HUES48 (cell line): ENCODE measurements around the gene MLF2.

Experiments used
- H3K27ac ChIP-seq: one replicate; pipeline ENCODE4 v1.7.0; 2013; ENCODE audit warnings: low read depth, low read length, inconsistent platforms
- H3K27me3 ChIP-seq: 2 replicates; pipeline ENCODE4 v1.6.1; 2013; ENCODE audit warnings: mild to moderate bottlenecking, low read length; ENCODE audit not compliant: control insufficient read depth, insufficient read depth
- H3K36me3 ChIP-seq: 2 replicates; pipeline ENCODE4 v1.6.1; 2013; ENCODE audit warnings: low read length; ENCODE audit not compliant: control insufficient read depth, insufficient read depth
- H3K4me1 ChIP-seq: 2 replicates; pipeline ENCODE4 v1.6.1; 2013; ENCODE audit warnings: mild to moderate bottlenecking, low read length; ENCODE audit not compliant: control insufficient read depth, insufficient read depth
- H3K4me3 ChIP-seq: 2 replicates; pipeline ENCODE4 v1.5.1; 2013; ENCODE audit warnings: mild to moderate bottlenecking, low read depth, low read length
- H3K9ac ChIP-seq: 2 replicates; pipeline ENCODE4 v1.6.1; 2013; ENCODE audit warnings: mild to moderate bottlenecking, low read depth, low read length, moderate library complexity
- H3K9me3 ChIP-seq: 2 replicates; pipeline ENCODE4 v1.6.1; 2013; ENCODE audit warnings: low read length; ENCODE audit not compliant: control insufficient read depth, insufficient read depth

The MLF2 gene

DNA sequence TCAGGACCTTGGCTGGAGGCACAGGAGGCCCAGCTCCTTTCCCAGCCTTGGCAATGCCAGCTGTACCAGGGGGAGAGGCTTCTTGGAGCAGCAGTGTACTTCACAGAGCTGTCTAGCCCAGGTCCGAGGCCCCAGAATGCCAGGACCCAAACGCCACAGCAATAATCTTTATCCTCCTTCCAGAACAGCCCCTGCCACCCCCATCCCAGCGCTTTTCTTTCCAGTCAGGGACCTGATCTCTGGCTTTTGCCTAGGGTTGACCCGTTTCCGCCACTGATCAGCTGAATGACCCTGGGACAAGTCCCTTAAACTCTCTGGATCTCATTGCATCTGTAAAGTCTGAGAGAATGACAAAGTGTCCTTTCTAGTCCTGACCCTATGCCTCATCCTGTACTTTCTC lies 24.4 kb upstream of the MLF2 start:
- Histone ChIP-seq H3K4me3 (no peak overlapping the region), H3K4me1 (peaks cover 17% of the 10 kb centered on the region), H3K27me3 (peaks cover 61% of the 10 kb centered on the region), H3K27ac (no peak overlapping the region), H3K36me3 (peaks cover 3% of the 10 kb centered on the region; the same call in 1 of the 2 replicates), H3K9ac (no peak overlapping the region), H3K9me3 (no peaks in the 10 kb centered on the region)

DNA sequence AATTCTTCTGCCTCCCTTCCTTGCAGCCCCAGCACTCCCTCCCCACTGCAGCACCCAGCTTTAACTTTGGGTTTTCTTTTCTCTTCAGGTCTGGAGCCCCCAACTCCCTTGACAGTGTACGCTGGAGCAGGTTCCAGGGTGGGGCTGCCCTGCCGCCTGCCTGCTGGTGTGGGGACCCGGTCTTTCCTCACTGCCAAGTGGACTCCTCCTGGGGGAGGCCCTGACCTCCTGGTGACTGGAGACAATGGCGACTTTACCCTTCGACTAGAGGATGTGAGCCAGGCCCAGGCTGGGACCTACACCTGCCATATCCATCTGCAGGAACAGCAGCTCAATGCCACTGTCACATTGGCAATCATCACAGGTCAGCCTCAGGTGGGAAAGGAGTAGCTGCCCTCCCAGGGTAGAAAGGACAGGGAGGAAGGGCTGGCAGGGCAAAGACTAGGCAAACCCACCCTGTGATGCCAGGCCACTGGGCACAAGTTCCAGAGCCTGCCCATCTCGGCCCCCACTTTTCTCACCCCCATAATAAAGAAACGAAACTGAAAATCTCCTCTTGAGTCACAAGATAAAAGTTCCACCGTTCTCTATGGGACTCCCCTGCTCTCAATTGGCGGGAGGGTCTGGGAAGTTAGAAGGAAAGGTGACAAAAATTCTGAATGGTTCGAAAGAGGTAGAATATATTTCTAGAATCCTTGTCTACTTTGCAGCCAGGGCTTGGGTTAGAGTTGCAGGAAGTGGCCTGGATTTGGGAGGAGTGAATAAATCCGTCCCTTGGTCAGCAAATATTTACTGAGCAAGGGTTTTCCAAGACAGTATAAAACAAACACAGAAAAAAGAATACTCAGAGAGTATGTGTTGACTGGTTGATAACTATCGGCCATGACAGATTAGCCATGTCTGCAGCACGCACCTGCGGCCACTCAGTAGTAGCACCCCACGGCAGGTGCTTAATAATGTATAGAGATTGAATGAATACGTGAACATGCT lies 22.5 kb upstream of the MLF2 start:
- no peaks in the 10 kb centered on the region for H3K9me3 ChIP-seq
- peaks cover 14% of the 10 kb centered on the region for H3K36me3 ChIP-seq
- H3K9ac ChIP-seq, result no peak overlapping the region
- H3K27ac ChIP-seq, result no peak overlapping the region
- no peak overlapping the region for H3K4me3 ChIP-seq
- peaks cover 21% of the 10 kb centered on the region for H3K4me1 ChIP-seq
- H3K27me3 ChIP-seq, result peaks cover 70% of the 10 kb centered on the region

DNA sequence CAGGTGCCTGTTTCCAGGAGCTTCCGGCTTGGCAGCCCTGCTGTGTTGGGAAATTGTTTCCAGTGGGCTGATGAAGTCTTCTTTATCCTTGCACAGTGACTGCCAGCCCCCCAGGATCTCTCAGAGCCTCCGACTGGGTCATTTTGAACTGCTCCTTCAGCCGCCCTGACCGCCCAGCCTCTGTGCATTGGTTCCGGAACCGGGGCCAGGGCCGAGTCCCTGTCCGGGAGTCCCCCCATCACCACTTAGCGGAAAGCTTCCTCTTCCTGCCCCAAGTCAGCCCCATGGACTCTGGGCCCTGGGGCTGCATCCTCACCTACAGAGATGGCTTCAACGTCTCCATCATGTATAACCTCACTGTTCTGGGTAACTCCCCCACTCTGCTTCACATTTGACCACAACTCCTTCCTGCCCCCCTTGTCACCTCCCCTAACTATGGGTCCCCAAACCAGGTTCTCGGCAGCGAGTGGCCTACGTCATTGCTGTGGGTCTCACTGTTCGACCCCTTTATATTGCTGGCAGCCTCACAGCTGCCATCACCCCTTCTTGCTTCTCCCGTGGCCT lies 21.6 kb upstream of the MLF2 start:
- Histone ChIP-seq H3K27ac (no peak overlapping the region), H3K9me3 (no peaks in the 10 kb centered on the region), H3K36me3 (peaks cover 18% of the 10 kb centered on the region), H3K4me3 (no peak overlapping the region), H3K4me1 (peaks cover 21% of the 10 kb centered on the region), H3K27me3 (peaks cover 70% of the 10 kb centered on the region), H3K9ac (no peak overlapping the region)

DNA sequence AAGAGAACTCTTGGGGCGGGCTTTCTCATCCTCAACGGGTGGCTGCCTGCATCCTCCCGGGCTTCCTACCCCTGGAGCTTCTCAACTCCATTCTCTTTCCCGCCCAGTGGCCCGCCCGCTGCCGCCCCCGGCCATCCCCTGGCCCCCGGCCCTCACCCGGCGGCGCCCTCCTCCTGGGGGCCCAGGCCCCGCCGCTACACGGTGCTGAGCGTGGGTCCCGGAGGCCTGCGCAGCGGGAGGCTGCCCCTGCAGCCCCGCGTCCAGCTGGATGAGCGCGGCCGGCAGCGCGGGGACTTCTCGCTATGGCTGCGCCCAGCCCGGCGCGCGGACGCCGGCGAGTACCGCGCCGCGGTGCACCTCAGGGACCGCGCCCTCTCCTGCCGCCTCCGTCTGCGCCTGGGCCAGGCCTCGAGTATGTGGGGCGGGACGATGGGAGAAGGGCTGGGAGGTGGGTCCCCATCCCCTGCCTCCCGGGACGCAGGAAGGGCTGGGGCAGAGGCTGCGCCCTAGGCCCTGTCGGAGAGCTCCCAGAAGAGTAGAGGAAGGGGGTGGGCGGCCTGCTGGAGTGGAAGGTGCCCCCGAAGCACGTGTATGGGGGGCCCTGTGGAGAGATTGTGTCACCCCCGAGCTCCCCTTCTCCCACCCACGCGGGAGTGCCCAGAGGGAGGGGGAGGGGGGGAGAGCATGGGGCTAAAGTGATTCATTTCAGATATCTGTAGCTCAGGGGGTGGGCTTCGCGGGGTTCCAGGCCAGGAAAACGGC lies 20.8 kb upstream of the MLF2 start:
- Histone ChIP-seq H3K9ac (no peak overlapping the region), H3K9me3 (no peaks in the 10 kb centered on the region), H3K4me3 (peak overlapping the region; percentile 45; the same call in 1 of the 2 replicates), H3K27me3 (peaks cover 70% of the 10 kb centered on the region), H3K27ac (no peak overlapping the region), H3K36me3 (peaks cover 22% of the 10 kb centered on the region), H3K4me1 (peaks cover 22% of the 10 kb centered on the region)

DNA sequence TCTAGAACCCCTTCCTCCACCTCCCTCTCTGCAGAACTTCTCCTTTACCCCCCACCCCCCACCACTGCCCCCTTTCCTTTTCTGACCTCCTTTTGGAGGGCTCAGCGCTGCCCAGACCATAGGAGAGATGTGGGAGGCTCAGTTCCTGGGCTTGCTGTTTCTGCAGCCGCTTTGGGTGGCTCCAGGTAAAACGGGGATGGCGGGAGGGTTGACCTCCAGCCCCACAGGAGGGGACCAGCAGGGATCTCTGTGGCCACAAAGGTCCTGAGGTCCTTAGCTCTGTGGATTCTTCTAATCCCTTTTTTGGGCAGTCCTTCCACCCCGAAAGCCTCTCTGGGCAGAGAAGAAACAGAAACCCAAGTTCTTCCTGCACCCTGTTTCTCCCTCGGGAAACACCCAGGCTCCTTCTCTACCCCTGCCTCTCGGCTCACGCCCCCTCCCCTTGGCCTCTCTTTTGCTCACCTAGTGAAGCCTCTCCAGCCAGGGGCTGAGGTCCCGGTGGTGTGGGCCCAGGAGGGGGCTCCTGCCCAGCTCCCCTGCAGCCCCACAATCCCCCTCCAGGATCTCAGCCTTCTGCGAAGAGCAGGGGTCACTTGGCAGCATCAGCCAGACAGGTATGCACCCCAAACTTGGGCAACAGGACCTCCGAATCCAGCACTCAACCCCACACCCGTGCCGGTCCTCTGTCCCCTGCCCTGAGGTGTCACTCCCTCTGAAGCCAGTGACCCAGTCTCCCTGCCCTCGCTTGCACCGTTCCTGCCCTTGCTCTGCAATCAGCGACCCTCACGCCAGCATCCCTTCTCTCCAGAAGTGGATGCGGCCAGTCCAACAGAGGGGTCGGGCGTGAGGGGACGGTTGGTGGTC lies 20.0 kb upstream of the MLF2 start:
- Histone ChIP-seq H3K27me3 (peaks cover 64% of the 10 kb centered on the region), H3K9me3 (no peaks in the 10 kb centered on the region), H3K27ac (no peak overlapping the region), H3K36me3 (peaks cover 22% of the 10 kb centered on the region), H3K9ac (no peak overlapping the region), H3K4me3 (peak overlapping the region; percentile 45; the same call in 1 of the 2 replicates), H3K4me1 (peaks cover 30% of the 10 kb centered on the region)

DNA sequence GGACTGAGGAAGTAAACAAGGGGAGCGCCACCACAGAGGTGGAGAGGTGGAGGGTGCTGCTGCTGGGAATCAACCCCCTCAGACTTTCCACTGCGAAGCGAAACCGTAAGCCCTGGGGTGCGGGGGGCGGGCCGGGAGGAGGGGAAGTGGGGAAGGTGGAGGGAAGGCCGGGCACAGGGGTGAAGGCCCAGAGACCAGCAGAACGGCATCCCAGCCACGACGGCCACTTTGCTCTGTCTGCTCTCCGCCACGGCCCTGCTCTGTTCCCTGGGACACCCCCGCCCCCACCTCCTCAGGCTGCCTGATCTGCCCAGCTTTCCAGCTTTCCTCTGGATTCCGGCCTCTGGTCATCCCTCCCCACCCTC lies 19.4 kb upstream of the MLF2 start, which contains the start of gene LAG3:
TSS of gene LAG3 (plus strand) at position 190 of the 365 bp plus-strand sequence. CDS start 333 bp downstream, outside the sequence.
- H3K4me3 ChIP-seq, result peak within 1 kb of the TSS; percentile 45; the same call in 1 of the 2 replicates
- H3K27ac ChIP-seq, result no peak within 1 kb of the TSS
- H3K9ac ChIP-seq, result no peak within 1 kb of the TSS
- peaks cover 22% of the 10 kb centered on the region for H3K36me3 ChIP-seq
- H3K4me1 ChIP-seq, result peaks cover 27% of the 10 kb centered on the region
- H3K9me3 ChIP-seq, result no peaks in the 10 kb centered on the region
- peaks cover 60% of the 10 kb centered on the region for H3K27me3 ChIP-seq

DNA sequence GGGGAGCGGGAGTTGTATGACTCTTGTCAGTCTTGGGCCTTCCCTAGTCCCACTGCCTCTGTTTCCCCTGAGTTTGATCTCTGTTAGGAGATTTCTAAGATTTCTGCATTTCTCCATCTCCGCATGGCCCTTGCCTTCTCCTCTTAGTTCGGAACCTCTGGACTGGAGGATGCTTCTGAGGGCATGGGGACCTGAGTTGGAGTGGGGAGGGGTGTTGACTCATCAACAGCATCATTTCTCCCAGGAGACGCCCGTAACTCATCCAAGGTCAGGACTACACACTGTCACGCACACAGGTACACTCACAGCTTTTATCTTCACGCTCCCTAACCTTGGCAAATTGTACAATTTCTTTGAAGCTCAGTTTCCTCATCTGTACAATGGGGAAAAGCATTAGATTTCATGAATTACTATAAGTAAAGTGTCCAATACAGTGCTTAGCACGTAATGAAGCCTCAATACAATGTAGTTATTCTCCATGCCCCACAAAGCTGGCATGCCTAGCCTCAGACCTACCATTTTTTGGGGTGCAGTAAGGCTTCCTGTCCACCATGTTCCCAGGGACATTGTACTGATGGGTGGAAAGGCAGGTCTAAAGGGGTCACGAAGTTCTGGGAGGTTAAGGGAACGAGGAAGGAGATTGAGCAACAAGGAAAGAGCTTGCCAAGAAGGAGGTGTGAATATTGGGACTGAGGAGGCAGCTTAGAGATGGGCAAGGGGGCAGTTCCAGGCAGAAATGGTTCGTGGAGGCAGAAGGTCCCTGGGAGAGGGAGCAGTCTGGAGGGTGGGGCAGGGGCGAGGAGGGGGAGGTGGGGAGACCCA lies 18.8 kb upstream of the MLF2 start:
- Histone ChIP-seq H3K27ac (no peak overlapping the region), H3K36me3 (peaks cover 22% of the 10 kb centered on the region), H3K4me1 (peaks cover 27% of the 10 kb centered on the region), H3K9ac (no peak overlapping the region), H3K4me3 (no peak overlapping the region), H3K9me3 (no peaks in the 10 kb centered on the region), H3K27me3 (peaks cover 54% of the 10 kb centered on the region)

DNA sequence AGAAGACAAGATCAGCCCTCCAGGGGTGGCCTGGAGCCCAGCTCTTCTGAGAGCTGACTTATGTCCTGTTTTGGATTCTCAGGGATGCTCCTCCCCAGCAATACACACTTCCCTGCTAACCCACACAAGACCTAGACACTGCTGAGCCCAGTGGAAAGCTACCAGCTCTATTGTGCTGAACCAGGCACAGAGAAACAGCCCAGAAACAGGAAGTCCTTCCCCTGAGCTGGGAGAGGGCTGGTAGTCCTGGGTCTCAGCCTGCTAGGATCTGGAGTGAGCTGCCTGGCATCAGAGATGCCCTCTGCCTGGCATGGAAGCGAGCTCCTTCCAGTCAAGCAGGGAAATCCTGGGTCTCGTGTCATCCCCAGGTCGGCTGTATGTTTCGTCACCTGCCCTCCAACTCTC lies 18.2 kb upstream of the MLF2 start:
- Histone ChIP-seq H3K27ac (no peak overlapping the region), H3K4me3 (no peak overlapping the region), H3K36me3 (peaks cover 22% of the 10 kb centered on the region), H3K4me1 (peaks cover 27% of the 10 kb centered on the region), H3K9ac (no peak overlapping the region), H3K27me3 (peaks cover 48% of the 10 kb centered on the region), H3K9me3 (no peaks in the 10 kb centered on the region)

DNA sequence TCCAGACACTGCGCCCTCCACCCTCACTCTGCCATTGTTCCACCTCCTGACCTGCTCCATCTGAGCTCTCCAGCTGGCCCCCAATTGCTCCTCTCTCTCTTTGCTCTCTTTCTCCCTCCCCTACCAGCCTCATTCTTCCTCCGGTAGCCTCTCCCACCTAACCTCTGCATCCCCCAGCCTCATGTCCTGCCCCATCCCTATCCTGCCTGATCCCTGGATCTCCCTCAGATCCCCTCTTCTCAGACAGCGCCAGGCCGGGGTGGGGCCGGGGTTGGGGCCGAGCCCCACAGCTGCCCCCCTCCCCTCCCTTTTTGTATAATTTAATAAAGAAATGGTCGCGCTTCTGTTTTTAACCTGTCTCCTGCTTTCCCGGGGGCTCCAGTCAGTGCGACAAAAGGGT lies 17.7 kb upstream of the MLF2 start:
- H3K27ac ChIP-seq, result no peak overlapping the region
- H3K27me3 ChIP-seq, result peaks cover 43% of the 10 kb centered on the region
- H3K4me1 ChIP-seq, result peaks cover 28% of the 10 kb centered on the region

More for the DNA sequence above, 17.7 kb upstream of the MLF2 start:
- Histone ChIP-seq H3K9me3 (no peaks in the 10 kb centered on the region), H3K9ac (no peak overlapping the region), H3K36me3 (peaks cover 20% of the 10 kb centered on the region), H3K4me3 (no peak overlapping the region)
